ENCODE results near the gene ERI3. TPM values are rescaled to one million over a fixed set of nuclear protein-coding genes. Genes with fewer than 3 reads are reported as not detected.

The ERI3 gene
- total and polyA plus RNA-seq, 9 of the 15 experiments (the other 6 are each of a cell fraction or from before 2014, with no cell fraction given): 47.8 to 93.4 (median 67.2) TPM

GRCh38 chr1:44366371-44366975 is 11.4 kb upstream of the ERI3 start:
- Histone ChIP-seq H3K9me3 (replicated peaks; ENCODE audit: control insufficient read depth, insufficient read depth, low read depth, low read length) (no peaks in the 10 kb centered on the region), H4K20me1 (replicated peaks; ENCODE audit: control insufficient read depth, insufficient read depth, low read length) (no peaks in the 10 kb centered on the region), H2AFZ (ENCODE audit: low read depth, low read length) (no peak overlapping the region), H3K79me2 (ENCODE audit: control insufficient read depth, insufficient read depth, low read length) (no peaks in the 10 kb centered on the region), H3K9me1 (ENCODE audit: control insufficient read depth, insufficient read depth, low read length) (no peaks in the 10 kb centered on the region), H3K4me2 (ENCODE audit: insufficient read depth, low read length) (no peak overlapping the region), H3K27ac (ENCODE audit: extremely low read depth, low read depth, low read length) (no peak overlapping the region), H3K4me3 (no peak overlapping the region), H3K4me1 (replicated peaks in 1 of 2; ENCODE audit: control insufficient read depth in 2 of 2, insufficient read depth in 2 of 2, low read length in 2 of 2) (no peaks in the 10 kb centered on the region; a peak in 1 of 5 replicates), H3K27me3 (ENCODE audit: control insufficient read depth in 2 of 2, insufficient read depth in 2 of 2, low read length in 2 of 2) (peaks cover 38 to 63% of the 10 kb centered on the region in 2 experiments), H3K36me3 (ENCODE audit: control insufficient read depth, insufficient read depth, low read length) (no peaks in the 10 kb centered on the region), H3K9ac (ENCODE audit: insufficient read depth in 1 of 2, low read depth in 2 of 2, low read length in 2 of 2) (no peak overlapping the region)
- no peak for TF ChIP-seq CCAR2 (IDR thresholded peaks at IDR 0.05; ENCODE audit: low read depth, low read length)
- TF ChIP-seq FOXK1 (CRISPR knock-in tag; IDR thresholded peaks at IDR 0.05; ENCODE audit: borderline replicate concordance): 0 out of 2 replicates have a peak, but pooled peaks have one; percentile 3
- no peak for TF ChIP-seq FIP1L1 (IDR thresholded peaks at IDR 0.05; ENCODE audit: low read depth, low read length, poor library complexity, severe bottlenecking)
- no peak for TF ChIP-seq PTBP1 (IDR thresholded peaks at IDR 0.05; ENCODE audit: low read depth, low read length)
- TF ChIP-seq ZKSCAN3 (CRISPR knock-in tag; IDR thresholded peaks at IDR 0.05): no peak
- DNase-seq (ENCODE audit: extremely low read depth in 1 of 4, low spot score in 3 of 4): no peak
- no peak for FAIRE-seq
- no TSS peak for BruUV-seq (replicated peaks)
- in situ Hi-C loops (cut with MboI) (no loop called here), intact Hi-C loops (cut with micrococcal nuclease) (no loop called here)
- ATAC-seq: no peak
- ChIA-PET CTCF (ENCODE audit: low intra/inter-chr PET ratio) (no interaction called here), POLR2A (interaction anchor here (0.8 to 1.6 kb wide), 2 partner anchors 11 to 15 kb away, joined by 3 to 6 read pairs; no protein-coding TSS in a partner anchor)
- WGBS (ENCODE audit: insufficient coverage, low coverage, missing lambda C conversion rate): 1% methylated on average over 7 of the region's 7 CpGs

GRCh38 chr1:44361478-44361877 is 6.4 kb upstream of the ERI3 start:
- Histone ChIP-seq H3K36me3 (ENCODE audit: control insufficient read depth, insufficient read depth, low read length) (no peaks in the 10 kb centered on the region), H3K9ac (ENCODE audit: insufficient read depth in 1 of 2, low read depth in 2 of 2, low read length in 2 of 2) (no peak overlapping the region), H2AFZ (ENCODE audit: low read depth, low read length) (no peak overlapping the region), H3K79me2 (ENCODE audit: control insufficient read depth, insufficient read depth, low read length) (no peaks in the 10 kb centered on the region), H3K4me1 (replicated peaks in 1 of 2; ENCODE audit: control insufficient read depth in 2 of 2, insufficient read depth in 2 of 2, low read length in 2 of 2) (peaks cover 0 to 2% of the 10 kb centered on the region in 2 experiments; a peak in 1 of 5 replicates), H3K9me1 (ENCODE audit: control insufficient read depth, insufficient read depth, low read length) (no peaks in the 10 kb centered on the region), H4K20me1 (replicated peaks; ENCODE audit: control insufficient read depth, insufficient read depth, low read length) (no peaks in the 10 kb centered on the region), H3K4me3 (no peak overlapping the region), H3K9me3 (replicated peaks; ENCODE audit: control insufficient read depth, insufficient read depth, low read depth, low read length) (no peaks in the 10 kb centered on the region), H3K27ac (ENCODE audit: extremely low read depth, low read depth, low read length) (no peak overlapping the region), H3K27me3 (ENCODE audit: control insufficient read depth in 2 of 2, insufficient read depth in 2 of 2, low read length in 2 of 2) (peaks cover 12 to 29% of the 10 kb centered on the region in 2 experiments; a peak in 4 of 5 replicates), H3K4me2 (ENCODE audit: insufficient read depth, low read length) (no peak overlapping the region)
- ChIA-PET POLR2A (interaction anchor here (0.9 kb wide), 1 partner anchor 12 kb away, joined by 3 read pairs; no protein-coding TSS in a partner anchor), CTCF (ENCODE audit: low intra/inter-chr PET ratio) (no interaction called here)
- peak; percentile 44 for FAIRE-seq
- no TSS peak for BruUV-seq (replicated peaks)
- ATAC-seq: peak; percentile 77
- 11% methylated on average over 4 of the region's 4 CpGs for WGBS (ENCODE audit: insufficient coverage, low coverage, missing lambda C conversion rate)
- DNase-seq (ENCODE audit: extremely low read depth in 1 of 4, low spot score in 3 of 4): peak; percentile 28 to 44 (median 30)
- intact Hi-C loops (cut with micrococcal nuclease): no loop called here
- in situ Hi-C loops (cut with MboI): no loop called here
- TF ChIP-seq SMC3 (conservative IDR thresholded peaks at IDR 0.05; ENCODE audit: insufficient read depth, low read depth, low read length) (0 out of 2 replicates have a peak, but pooled peaks have one; percentile 13), RAD21 (CRISPR knock-in tag; conservative IDR thresholded peaks at IDR 0.05 in 1 of 2, IDR thresholded peaks at IDR 0.05 in 1 of 2) (peak in 1 of 2 experiments; percentile 48; a peak in 2 of 4 replicates), CTBP1 (IDR thresholded peaks at IDR 0.05; ENCODE audit: borderline replicate concordance) (0 out of 2 replicates have a peak, but pooled peaks have one; percentile 18)
